ENCODE data around the gene DDIT4. TPM values are rescaled to one million over a fixed set of nuclear protein-coding genes. Genes with fewer than 3 reads are reported as not detected.
"Not testable (repeated sequence)": the region's sequence is repeated elsewhere in the genome, so short reads cannot be mapped to it uniquely, and the experiment has no call there.

Gene DDIT4
- total RNA-seq, 1 donor from 2014 or later: 191 TPM

DNA sequence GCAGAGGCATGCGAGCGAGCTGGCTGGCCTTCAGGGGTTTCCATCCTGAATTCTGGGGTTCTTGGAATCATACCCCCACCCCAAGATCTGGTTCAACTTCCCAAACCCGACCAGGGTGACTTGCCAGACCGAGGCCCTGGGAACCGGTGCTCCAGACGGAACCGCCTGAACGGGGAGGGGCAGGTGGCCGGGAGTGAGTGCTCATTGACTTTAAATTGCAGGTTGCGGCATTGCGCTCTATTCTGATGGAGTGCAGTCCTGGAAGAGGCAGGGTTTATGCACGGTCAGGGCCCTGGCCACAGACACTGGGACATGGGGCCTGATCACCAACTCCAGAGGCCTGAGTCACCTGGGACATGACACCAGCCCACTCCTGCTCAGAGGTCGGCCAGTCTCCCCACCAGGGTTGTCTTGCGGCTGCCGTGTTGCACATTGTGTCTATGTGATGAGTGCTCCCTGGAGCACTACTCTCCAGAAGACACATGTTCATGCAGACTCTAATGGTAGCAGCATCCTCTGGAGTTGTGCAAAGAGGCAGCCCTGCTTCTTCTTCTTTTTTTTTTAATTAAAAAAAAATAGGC, 5.8 kb upstream of the DDIT4 start:
- no peak for DNase-seq (ENCODE audit: low spot score)

DNA sequence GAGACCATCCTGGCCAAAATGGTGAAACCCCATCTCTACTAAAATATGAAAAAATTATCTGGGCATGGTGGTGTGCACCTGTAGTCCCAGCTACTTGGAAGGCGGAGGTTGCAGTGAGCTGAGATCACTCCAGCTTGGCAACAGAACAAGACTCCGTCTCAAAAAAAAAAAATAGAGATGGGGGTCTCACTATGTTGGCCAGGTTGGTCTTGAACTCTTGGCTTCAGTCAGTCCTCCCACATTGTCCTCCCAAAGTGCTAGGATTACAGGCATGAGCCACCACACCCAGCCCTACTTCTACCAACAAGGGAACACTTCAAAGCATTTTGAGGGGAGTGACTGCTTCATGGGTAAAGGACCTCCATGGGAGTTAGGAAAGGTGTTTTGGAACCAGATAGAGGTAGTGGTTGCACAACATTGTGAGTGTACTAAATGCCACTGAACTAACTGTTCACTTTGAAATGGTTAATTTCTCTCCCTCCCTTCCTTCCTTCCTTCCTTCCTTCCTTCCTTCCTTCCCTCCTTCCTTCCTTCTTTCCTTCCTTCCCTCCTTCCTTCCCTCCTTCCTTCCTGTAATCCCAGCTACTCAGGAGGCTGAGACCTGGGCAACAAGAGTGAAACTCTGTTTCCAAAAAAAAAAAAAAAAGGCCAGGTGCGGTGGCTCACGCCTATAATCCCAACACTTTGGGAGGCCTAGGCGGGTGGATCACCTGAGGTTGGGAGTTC, 5.1 kb upstream of the DDIT4 start:
- not testable (repeated sequence) for DNase-seq (ENCODE audit: low spot score)

DNA sequence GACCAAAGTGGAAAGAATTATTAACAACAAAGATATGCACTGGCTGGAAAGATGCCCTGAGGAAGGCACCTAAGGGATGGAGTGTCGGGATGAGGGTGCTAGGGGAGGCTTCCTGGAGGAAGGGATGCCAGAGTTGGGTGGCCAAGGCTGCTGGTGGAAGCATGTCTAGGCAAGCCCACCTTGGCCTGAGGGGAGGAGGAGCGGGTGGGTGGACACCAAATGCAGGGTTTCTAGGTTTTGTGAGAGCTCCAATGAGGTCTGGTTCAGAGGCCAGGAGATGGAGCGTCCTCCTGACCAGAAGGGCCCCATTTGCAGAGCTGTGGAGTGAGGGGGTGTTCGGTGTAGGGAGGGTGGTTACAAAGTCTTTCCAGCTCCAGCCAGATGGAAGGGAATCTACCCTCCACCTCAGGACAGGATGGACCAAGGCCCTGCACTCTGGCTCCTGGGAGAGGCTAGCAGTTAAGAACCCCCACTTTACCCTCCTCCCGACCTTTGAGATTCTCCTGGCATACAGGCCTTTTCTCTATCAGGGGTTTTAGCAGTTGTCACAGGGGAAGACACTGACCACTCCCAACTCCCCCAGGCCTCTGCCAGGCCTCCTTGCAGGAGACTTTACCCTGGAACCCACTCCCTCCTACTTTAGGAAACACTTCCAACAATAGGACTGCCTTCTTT, 3.0 kb upstream of the DDIT4 start:
- DNase-seq (ENCODE audit: low spot score): no peak

DNA sequence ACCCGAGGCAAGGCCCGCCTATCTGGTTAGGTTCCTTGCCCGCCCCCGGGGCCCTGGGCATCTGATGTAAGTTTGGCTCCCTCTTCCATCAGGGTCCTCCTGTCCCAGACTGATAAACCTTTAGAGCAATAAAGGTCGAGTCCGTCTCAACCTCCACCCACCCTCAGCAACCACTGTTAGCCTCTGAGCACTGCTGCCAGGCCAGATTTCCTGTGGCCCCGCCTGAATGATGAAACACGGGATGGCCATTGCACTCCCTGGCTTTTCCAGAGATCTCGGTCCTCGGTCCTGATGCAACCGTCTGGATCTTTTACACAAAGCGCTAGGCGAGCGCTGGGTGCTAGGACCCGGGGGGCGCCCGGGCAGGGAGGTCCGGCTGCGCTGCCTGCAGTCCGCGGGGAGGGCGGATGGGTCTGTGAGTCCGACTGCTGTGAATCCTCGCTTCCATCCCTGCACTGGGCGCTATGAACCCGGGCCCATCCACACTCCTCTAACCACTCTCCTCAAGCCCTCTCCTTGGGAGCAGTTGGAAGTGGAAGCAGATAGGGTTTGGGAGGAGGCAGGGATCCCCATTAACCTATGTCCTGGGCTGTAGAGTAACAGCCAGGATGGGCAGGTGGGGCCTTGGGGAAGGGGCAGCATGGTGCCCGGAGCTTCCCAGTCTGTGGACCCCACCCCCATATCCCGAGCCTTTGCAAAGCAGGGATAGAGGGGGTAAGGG, 875 bp upstream of the DDIT4 start:
- DNase-seq (ENCODE audit: low spot score): peak; percentile 88

DNA sequence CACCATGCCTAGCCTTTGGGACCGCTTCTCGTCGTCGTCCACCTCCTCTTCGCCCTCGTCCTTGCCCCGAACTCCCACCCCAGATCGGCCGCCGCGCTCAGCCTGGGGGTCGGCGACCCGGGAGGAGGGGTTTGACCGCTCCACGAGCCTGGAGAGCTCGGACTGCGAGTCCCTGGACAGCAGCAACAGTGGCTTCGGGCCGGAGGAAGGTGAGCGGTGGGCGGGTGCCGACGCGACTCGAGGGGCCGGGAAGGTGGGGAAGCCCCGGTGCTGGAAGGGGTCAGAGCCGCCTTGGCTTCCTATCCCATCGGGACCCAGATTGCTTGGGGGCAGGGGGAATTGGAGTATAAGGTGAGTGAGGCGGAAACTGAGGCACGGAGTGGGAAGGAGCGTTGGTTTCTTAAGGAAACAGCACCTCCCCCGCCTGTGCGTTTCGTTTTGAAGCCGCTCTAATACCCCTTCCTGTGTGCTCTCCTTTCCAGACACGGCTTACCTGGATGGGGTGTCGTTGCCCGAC, 547 bp downstream of the DDIT4 start:
- DNase-seq (ENCODE audit: low spot score): peak; percentile 42

DNA sequence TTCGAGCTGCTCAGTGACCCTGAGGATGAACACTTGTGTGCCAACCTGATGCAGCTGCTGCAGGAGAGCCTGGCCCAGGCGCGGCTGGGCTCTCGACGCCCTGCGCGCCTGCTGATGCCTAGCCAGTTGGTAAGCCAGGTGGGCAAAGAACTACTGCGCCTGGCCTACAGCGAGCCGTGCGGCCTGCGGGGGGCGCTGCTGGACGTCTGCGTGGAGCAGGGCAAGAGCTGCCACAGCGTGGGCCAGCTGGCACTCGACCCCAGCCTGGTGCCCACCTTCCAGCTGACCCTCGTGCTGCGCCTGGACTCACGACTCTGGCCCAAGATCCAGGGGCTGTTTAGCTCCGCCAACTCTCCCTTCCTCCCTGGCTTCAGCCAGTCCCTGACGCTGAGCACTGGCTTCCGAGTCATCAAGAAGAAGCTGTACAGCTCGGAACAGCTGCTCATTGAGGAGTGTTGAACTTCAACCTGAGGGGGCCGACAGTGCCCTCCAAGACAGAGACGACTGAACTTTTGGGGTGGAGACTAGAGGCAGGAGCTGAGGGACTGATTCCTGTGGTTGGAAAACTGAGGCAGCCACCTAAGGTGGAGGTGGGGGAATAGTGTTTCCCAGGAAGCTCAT, 1.1 kb downstream of the DDIT4 start:
- peak; percentile 80 for DNase-seq (ENCODE audit: low spot score)

DNA sequence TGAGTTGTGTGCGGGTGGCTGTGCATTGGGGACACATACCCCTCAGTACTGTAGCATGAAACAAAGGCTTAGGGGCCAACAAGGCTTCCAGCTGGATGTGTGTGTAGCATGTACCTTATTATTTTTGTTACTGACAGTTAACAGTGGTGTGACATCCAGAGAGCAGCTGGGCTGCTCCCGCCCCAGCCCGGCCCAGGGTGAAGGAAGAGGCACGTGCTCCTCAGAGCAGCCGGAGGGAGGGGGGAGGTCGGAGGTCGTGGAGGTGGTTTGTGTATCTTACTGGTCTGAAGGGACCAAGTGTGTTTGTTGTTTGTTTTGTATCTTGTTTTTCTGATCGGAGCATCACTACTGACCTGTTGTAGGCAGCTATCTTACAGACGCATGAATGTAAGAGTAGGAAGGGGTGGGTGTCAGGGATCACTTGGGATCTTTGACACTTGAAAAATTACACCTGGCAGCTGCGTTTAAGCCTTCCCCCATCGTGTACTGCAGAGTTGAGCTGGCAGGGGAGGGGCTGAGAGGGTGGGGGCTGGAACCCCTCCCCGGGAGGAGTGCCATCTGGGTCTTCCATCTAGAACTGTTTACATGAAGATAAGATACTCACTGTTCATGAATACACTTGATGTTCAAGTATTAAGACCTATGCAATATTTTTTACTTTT, 1.8 kb downstream of the DDIT4 start:
- peak; percentile 37 for DNase-seq (ENCODE audit: low spot score)

DNA sequence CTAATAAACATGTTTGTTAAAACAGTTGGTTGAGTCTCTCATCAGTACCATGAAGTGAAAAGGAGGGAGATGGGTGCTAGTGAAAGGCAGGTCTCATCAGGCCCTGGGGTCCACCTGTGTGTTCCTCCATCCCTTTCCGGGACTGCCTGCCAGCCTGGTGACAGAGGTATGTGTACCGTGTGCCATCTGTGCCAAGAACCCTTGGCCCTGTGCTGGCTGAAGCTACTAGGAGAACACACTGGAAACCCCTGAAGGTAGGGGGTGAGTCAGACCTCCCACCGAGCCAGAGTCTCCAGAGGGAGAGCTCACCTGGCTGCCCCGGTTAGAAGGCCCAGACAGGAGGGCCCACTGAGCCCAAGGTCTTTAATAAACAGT, 2.3 kb downstream of the DDIT4 start:
- DNase-seq (ENCODE audit: low spot score): peak; percentile 76

DNA sequence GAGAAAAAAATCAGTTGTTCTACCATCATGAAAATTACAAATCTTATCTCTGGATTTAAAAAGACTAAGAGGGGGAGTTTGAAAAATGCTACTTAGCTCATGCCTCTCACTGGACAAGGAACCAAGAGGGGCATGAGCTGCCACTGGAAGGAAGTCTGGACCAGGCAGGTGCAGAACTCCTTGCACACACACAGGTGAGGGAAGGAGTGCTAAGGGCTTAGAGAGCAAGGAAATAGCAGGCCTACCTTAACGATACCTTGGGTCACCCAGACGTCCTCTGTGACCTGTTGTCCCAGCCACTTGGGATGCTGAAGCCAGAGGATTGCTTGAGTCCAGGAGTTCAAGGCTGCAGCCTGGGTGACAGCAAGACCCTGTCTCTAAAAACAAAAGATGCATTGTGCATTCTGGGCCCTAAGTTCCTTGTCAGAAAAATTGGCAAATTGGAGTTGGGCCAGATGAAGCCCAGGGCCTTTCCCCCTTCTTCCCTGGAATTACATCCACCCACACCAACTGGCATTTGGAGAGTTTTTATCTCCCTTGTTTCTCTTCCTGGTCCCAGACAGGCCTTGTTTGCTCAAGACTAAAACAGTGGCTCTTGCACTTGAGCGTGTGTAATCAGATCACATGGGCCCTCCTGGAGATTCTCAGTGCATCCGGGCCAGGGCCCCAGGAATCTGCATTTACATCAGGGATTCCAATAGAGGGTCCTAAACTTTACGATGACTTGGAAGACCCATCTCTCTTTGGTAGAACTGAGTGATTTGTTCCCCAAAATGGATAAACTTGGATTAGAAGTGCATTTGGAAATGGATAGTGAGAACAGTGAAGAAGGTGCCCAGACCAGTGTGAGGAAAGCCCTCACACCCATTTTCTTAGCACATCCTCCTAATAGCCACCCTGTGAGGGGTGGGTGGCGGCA, 3.0 kb downstream of the DDIT4 start:
- peak; percentile 61 for DNase-seq (ENCODE audit: low spot score)

DNA sequence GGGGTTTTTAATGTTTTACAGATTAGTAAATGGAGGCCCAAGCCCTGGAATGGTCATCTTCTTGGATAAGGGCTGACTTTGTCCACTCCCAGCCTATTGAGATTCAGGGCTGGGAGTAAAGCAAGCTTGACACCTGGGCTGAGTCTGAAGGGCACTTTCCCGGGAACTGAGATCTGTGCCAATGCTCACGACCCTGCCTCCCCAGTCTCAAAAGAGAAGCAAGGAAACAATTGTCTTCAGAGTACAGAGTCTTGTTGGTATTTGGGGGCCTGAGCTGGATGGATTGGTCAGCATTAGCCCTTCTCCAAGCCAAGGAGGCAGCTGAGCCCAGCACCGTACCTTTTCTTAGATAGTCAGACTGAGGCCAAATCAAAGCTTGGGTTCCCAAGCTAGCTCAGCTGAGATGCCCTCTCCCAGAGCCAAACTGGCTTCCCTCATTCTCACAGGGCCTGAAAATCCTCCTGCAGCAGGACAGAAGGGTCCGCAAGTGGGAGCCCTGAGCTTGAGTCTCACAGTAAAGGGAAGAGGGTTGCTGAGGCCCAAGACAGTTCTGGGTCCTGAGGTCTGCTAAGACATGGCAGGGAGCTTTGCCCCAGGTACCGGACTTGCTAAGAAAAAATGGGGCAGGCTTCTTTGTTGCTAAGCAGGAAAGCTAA, 3.7 kb downstream of the DDIT4 start:
- no peak for DNase-seq (ENCODE audit: low spot score)

DNA sequence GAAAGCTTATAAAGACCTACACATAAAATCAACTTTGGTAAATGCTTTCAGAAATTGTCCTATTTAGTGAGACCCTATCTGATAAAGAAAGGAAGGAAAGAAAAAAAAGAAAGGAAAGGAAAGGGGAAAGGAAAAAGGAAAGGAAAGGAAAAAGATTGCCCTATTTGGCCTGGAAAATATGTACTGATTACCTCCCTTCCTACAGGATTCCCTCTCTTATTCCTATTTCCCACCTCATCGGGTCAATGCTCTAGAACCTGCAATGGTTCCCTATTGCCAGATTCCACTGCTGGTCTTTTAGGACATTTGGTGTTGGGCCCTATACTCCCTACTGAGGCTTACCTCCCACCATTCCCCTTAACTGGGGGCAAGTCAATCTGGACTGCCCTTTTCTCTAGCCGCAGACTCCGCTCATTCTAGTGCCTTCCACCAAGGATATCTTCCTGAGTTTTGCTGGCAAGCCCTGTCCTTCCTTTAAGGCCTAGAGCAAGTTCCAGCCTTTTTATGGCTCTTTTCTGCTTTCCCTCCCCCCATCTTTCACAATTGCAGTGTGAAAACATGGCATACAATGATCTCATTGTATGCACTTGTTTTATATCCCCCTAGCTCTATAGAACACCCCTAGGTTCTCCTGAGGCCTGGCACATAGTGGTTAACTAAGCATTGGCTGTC, 4.4 kb downstream of the DDIT4 start:
- DNase-seq (ENCODE audit: low spot score): no peak

DNA sequence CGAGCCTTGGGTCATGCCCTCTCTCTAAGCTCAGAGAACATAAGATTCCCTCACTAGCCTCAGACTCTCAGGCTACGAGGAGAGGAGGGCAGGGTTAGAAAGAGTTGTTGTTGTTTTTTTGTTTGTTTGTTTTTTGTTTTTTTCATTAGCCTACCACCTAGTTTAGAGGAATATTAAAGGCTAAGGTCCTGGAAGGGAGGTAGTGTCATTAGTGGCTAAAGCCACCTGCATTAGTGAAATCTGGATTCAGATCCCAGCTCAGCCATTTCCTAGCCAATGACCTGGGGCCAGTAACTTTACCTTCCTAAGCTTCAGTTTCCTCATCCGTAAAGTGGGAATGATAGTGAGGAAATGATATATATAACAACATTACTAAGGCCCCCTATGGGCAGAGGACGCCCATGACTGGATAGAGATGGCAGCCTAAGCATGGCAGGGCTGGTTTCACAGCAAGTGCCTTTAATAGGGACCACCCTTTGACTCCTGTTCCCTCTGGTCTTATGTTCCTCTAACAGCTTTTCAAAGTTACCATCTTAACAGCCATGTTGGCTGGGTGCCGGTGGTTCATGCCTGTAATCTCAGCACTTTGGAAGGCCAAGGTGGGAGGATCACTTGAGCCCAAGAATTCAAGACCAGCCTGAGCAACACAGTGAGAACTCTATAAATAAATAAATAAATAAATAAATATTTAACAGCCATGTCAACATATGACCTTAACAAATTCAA, 5.1 kb downstream of the DDIT4 start:
- no peak for DNase-seq (ENCODE audit: low spot score)

DNA sequence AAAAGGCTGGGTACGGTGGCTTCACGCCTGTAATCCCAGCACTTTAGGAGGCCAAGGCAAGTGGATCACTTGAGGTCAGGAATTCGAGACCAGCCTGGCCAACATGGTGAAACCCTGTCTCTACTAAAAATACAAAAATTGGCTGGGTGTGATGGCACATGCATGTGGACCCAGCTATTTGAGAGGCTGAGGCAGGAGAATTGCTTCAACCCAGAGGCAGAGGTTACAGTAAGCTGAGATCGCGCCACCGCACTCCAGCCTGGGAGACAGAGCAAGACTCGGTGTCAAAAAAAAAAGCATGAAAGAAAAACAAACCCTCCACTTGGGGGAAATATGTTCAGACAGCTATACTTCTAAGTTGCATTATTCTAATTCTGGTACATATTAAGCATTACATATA, 5.9 kb downstream of the DDIT4 start:
- DNase-seq (ENCODE audit: low spot score): not testable (repeated sequence)

DNA sequence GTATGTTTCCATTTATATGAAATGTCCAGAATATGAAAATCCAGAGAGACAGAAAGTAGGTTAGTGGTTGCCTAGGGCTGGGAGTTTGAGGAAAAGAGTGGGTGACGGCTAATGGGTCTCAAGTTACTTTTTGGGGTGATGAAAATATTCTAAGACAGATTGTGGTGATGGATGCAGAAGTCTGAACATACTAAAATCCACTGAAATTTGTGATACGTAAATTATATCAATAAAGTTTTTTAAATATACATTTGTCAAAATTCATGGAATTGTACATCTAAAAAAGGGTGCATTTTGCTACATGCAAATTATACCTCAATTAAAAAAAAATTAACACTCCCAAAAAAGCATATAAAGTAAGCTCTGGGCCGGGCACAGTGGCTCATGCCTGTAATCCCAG, 9.4 kb downstream of the DDIT4 start:
- DNase-seq (ENCODE audit: low spot score): no peak

DNA sequence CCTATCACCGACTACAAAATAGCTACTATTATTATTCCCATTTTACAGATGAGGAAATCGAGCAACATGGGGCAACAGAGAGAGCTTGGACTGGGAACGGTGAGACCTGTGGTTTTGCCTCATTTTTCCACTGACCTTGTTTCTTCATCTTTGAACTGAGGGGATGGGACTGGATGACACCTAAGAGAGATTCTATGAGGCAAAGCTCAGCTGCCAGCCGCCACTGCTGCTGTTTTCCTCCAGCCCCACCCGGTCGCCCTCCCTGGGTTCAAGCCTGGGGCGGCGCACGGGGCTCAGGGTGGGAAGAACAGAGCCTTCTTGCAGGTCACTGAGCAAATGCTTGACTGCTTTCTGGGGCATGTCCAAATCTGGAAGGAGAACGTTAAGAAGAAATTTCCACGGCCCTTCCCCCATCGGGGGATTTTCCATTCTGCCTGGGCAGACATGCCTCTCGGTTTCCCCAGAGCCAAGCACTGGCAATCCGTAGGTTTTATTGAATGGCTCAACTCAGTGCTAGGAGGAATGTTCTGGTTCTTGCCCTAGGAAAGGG, 12.3 kb downstream of the DDIT4 start:
- no peak for DNase-seq (ENCODE audit: low spot score)

DNA sequence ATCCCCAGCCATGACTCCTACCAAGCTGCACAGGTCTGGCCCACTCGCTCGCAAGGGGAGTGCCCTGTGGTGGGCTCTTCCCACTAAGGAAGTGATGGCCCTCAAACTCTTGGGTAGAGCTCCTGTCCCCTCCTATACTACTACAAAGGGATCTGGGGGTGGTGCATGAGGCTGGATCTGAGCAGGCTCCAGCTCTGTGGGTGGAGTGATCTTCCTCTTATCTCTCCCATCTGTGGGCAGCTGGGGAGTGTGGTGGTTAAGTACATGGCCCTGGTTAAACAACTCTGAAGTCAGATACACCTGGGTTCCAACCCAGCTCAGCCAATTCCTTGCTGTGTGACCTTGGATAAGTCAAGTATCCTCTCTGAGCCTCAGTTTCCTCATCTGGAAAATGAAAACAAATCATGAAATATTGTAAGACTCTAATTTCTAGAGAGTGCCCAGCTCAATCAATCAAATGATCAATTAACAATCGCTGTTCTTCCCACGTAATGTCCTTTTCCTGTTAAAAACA, 17.4 kb downstream of the DDIT4 start:
- no peak for DNase-seq (ENCODE audit: low spot score)

DNA sequence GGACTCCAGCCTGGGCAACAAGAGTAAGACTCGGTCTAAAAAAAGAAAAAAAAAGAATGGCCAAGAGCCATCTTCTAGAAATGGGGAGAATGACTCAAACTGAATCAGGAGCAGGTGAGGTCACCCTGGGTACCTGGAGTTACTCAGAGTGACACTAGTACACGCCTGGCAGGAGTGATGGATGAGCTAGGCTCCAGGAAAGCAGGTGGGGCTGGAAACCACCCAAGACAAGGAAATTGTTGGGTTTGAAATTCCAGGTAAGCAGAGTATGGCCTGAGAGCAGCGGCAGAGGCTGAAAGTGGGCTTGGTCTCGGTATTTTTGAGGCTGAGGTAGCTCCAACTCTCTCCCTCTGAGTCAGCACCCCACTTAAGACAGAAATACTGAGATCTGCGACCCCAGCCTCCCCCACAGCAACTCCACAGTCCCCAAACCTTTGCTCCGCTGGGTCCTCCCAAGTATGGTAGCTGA, 18.5 kb downstream of the DDIT4 start:
- DNase-seq (ENCODE audit: low spot score): peak; percentile 77

Data from mucosa of gallbladder (tissue), 1 donor.